GM12892 (cell line): ENCODE results near the gene TBX2.
A peak's percentile ranks its signal among the peaks of the same experiment; 100 is the strongest.
"Not testable (repeated sequence)": the region's sequence is repeated elsewhere in the genome, so short reads cannot be mapped to it uniquely, and the experiment has no call there.

Source experiments
- DNase-seq: peaks from one replicate; pipeline ENCODE4 v3.0.0; 2011; ENCODE audit not compliant: insufficient read length
- FAIRE-seq: peaks from 2 replicates; lab custom pipeline; 2011; peaks lifted over from hg19 to GRCh38; lab: Jason Lieb, UNC
- POLR2A ChIP-seq: IDR thresholded peaks from 2 replicates; pipeline ENCODE4 v1.6.1; 2011; ENCODE audit warnings: low read depth, low read length, control low read depth
- POLR2AphosphoS5 ChIP-seq: IDR thresholded peaks from 2 replicates; pipeline ENCODE4 v1.6.1; 2011; ENCODE audit warnings: low read depth, low read length, control low read depth
- TAF1 ChIP-seq: IDR thresholded peaks from 2 replicates; pipeline ENCODE4 v1.6.1; 2011; ENCODE audit warnings: low read depth, mild to moderate bottlenecking, control low read depth, low read length, borderline replicate concordance

Gene TBX2

GRCh38 chr17:61442136-61442775 lies 42.6 kb downstream of the TBX2 start:
- FAIRE-seq = no peak
- TF ChIP-seq TAF1 (no peak), POLR2AphosphoS5 (no peak), POLR2A (no peak)
- no peak for DNase-seq

GRCh38 chr17:61442878-61443474 lies 43.3 kb downstream of the TBX2 start:
- TF ChIP-seq POLR2A (no peak), TAF1 (no peak), POLR2AphosphoS5 (no peak)
- FAIRE-seq (no peak), DNase-seq (no peak)

- no peak for FAIRE-seq
- no peak for DNase-seq
- TF ChIP-seq POLR2A = no peak
- TF ChIP-seq TAF1 = no peak
- no peak for TF ChIP-seq POLR2AphosphoS5
Observed at GRCh38 chr17:61443475-61443882, 43.8 kb downstream of the TBX2 start.

GRCh38 chr17:61444075-61444474 lies 44.4 kb downstream of the TBX2 start:
- TF ChIP-seq POLR2AphosphoS5 = no peak
- no peak for TF ChIP-seq TAF1
- no peak for TF ChIP-seq POLR2A
- DNase-seq = no peak
- FAIRE-seq = no peak

GRCh38 chr17:61444831-61445230 lies 45.2 kb downstream of the TBX2 start:
- DNase-seq (no peak), FAIRE-seq (no peak)
- no peak for TF ChIP-seq TAF1

GRCh38 chr17:61447358-61447757 lies 47.7 kb downstream of the TBX2 start:
- no peak for DNase-seq
- TF ChIP-seq TAF1 (no peak), POLR2AphosphoS5 (no peak), POLR2A (no peak)
- no peak for FAIRE-seq

- DNase-seq (no peak), FAIRE-seq (peak; percentile 5)
- TF ChIP-seq POLR2A = no peak
- TF ChIP-seq TAF1 = no peak
- no peak for TF ChIP-seq POLR2AphosphoS5
Observed at GRCh38 chr17:61448042-61448441, 48.4 kb downstream of the TBX2 start.

- FAIRE-seq, DNase-seq: not testable (repeated sequence)
Observed at GRCh38 chr17:61449140-61449539, 49.5 kb downstream of the TBX2 start.

- DNase-seq (no peak), FAIRE-seq (no peak)
- TF ChIP-seq TAF1 (no peak), POLR2AphosphoS5 (no peak), POLR2A (no peak)
Observed at GRCh38 chr17:61449707-61450640, 50.3 kb downstream of the TBX2 start.

GRCh38 chr17:61450641-61451537 lies 51.2 kb downstream of the TBX2 start:
- no peak for FAIRE-seq
- TF ChIP-seq TAF1 (no peak), POLR2A (no peak), POLR2AphosphoS5 (no peak)
- DNase-seq = no peak

GRCh38 chr17:61451538-61452300 lies 52.1 kb downstream of the TBX2 start:
- DNase-seq = no peak
- no peak for FAIRE-seq
- TF ChIP-seq POLR2AphosphoS5 = no peak
- no peak for TF ChIP-seq POLR2A
- no peak for TF ChIP-seq TAF1
